OCI-LY7 (cell line): ENCODE measurements around the gene CASQ2.

Experiments used
- EZH2phosphoT487 ChIP-seq: fragments of 200-600 bp; sonication (generic); IDR thresholded peaks from 2 replicates; pipeline ENCODE4 v1.6.1; 2018; ENCODE audit warnings: low read depth, borderline replicate concordance, mild to moderate bottlenecking, mixed run types, antibody characterized with exemption, low read length, moderate library complexity, mixed read lengths
- TF ChIP-seq, protein P1 (sequence below): fragments of 200-600 bp; sonication (generic); conservative IDR thresholded peaks from 2 replicates; pipeline ENCODE4 v1.5.1; 2014; ENCODE audit warnings: mild to moderate bottlenecking, antibody characterized with exemption, low read length, moderate library complexity, mixed read lengths

DNA sequence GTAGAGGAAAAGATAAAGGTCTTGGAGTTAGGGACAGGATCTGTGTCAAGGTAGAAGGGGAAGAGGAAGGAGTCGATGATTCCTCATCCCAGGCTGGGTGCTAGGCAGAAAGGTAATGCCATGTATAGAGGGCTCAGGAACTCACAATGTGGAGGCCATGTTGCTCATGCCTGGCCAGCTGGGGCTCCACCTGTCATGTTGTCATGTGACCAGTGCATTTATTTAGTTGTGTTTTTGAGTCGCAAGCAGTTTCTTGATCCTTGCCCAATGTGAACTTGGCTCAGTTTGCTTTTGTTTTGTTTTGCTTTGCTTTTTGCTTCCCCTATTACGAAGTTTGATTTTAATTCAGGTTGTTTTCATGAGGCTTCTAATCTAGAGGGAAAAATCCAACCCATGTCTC, 5.7 kb downstream of the CASQ2 start:
- TF ChIP-seq, protein P1, sequence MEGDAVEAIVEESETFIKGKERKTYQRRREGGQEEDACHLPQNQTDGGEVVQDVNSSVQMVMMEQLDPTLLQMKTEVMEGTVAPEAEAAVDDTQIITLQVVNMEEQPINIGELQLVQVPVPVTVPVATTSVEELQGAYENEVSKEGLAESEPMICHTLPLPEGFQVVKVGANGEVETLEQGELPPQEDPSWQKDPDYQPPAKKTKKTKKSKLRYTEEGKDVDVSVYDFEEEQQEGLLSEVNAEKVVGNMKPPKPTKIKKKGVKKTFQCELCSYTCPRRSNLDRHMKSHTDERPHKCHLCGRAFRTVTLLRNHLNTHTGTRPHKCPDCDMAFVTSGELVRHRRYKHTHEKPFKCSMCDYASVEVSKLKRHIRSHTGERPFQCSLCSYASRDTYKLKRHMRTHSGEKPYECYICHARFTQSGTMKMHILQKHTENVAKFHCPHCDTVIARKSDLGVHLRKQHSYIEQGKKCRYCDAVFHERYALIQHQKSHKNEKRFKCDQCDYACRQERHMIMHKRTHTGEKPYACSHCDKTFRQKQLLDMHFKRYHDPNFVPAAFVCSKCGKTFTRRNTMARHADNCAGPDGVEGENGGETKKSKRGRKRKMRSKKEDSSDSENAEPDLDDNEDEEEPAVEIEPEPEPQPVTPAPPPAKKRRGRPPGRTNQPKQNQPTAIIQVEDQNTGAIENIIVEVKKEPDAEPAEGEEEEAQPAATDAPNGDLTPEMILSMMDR: no peak
- no peak for TF ChIP-seq EZH2phosphoT487
